GM19397 (cell line): Measurements from ENCODE around the gene STRAP.
"Not testable (repeated sequence)": the region's sequence is repeated elsewhere in the genome, so short reads cannot be mapped to it uniquely, and the experiment has no call there.

Experiments
- ATAC-seq: cut with Tn5 transposase; IDR thresholded peaks from one replicate; pipeline ENCODE4 v1.9.1; 2021; ENCODE audit warnings: mild to moderate bottlenecking, moderate library complexity; ENCODE audit not compliant: unreplicated experiment

The STRAP gene

DNA sequence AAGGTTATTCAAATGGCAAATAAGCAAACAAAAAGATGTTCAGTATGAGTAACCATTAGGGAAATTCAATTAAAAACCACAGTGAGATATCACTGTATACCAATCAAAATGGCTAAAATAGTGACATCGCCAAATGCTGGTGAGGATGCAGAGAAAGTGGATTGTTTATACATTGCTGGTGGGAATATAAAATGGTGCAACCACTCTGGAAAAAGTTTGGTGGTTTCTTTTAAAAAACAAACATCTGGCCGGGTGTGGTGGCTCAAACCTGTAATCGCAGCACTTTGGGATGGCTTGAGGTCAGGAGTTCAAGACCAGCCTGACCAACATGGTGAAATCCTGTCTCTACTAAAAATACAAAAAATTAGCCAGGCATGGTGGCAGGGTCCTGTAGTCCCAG lies 14.0 kb upstream of the STRAP start:
- ATAC-seq = no peak

DNA sequence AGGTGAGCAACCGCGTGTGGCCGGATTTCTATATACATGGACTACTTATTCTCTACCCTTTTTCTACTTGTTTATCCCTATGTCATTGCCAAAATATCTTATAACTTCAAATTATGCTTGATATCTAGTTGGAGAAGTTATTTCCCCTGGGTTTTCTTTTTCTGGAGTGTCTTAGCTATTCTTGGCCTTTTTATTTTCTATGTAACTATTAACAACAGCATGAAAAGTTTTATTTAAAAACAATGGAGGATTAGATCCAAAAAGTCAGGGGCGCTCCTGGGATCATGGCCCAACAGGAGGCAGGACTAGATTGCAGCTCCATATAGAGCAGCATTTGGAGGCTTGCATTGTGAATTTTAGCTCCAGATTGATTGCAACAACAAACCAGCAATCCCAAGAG lies 8.6 kb upstream of the STRAP start:
- ATAC-seq = no peak

DNA sequence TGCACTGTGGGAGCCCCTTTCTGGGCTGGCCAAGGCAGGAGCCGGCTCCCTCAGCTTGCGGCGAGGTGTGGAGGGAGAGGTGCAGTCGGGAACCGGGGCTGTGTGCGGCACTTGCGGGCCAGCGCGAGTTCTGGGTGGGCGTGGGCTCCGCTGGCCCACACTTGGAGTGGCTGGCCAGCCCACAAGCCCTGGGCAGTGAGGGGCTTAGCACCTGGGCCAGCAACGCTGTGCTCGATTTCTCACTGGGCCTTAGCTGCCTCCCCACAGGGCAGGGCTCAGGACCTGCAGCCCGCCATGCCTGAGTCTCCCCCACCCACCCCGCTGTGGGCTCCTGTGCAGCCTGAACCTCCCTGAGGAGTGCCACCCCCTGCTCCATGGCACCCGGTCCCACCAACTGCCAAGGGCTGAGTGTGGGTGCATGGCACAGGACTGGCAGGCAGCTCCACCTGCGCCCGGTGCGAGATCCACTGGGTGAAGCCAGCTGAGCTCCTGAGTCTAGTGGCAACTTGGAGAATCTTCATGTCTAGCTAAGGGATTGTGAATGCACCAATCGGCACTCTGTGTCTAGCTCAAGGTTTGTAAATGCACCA lies 7.5 kb upstream of the STRAP start:
- ATAC-seq = not testable (repeated sequence)

DNA sequence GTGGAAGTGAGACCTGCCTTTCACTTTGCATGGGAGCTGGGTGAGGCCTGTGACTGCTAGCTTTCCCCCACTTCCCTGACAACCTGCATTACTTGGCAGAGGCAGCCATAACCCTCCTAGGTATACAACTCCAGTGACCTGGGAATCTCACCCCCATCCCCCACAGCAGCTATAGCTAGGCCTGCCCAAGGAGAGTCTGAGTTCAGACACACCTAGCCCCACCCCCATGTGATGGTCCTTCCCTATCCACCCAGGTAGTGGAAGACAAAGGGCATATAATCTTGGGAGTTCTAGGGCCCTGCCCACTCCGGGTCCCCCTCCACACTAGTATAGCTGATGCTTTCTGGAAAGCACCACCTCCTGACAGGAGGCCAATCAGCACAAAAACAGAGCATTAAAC lies 6.3 kb upstream of the STRAP start:
- no peak for ATAC-seq

DNA sequence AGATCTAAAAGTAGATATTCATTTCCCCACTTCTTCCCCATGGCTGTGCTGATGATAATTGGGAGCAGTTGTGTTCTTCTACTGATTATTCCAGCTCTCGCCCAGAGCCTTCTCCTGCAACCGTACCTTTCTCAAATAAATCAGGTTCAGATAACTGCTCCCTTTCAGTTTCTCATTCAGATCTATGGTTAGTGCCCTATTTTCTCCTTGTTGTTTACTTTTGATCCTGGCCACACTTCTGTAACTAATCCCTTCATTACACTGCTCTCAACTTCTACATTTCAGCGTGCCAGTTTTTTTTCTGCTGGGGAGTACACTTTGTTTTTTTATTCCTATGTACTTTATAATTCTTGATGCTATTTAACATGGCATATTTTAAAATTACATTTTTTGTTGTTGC lies 2.8 kb upstream of the STRAP start:
- ATAC-seq = no peak

DNA sequence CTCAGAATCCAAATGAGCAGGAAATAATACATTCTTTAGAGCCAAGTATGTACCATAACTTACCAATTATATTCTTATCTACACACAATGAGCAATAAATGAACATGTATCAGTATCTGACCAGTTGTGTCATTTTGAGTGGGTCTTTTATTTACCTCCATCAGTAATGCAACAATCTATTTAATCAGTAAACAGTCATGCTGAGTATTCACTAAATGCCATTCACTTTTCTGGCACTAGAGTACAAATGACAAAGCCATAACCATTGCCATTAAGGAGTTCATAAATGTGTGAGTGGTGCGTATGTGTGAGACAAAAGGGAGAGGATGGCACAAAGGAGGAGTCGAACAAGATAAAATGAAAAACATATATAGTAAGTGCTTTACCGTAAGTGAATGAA lies 1.5 kb upstream of the STRAP start:
- ATAC-seq = no peak

DNA sequence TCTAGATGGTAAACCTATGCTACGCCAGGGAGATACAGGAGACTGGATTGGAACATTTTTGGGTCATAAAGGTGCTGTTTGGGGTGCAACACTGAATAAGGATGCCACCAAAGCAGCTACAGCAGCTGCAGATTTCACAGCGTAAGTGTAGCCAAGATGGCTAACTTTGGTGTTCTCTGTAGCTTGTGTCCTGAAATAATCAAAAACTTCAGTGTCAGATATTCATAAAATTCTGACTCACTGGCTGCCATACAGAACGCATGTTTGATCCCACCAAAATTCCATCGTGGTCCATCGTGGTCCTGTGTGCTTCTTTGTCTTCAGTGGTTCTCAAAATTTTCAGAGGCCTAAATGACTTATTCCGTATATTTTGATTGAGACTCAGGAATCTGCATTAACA lies 1.3 kb downstream of the STRAP start:
- ATAC-seq = no peak

DNA sequence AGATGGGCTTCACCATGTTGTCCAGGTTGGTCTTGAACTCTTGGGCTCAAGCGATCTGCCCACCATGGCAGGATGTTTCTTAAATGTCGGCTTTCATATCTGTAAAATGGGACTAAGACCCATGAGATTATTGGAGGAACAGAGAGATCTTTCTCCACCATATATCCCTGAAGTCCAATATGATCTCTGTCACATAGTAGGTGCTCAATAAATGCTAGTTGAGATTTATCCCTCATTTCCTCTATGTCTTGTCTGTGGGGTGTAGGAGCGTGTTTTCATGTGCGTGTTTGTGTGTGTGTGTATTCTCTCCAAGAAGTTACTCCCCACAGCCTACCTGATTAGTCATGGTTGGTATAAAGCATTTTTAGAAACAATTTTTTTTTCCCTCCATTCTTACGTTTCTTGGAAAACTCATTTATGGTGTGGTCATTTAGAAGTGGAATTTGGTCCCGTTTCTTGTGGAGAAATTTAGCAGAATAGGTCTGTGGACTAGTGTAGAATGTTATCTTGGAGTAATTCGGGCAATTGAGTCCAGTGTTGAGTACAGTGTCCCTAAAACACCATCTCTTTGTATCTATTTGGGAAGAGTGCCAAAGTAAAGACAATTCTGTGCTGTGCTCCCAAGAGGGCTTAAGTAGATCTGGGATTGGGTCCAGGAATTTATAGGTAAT lies 4.3 kb downstream of the STRAP start:
- ATAC-seq = no peak

DNA sequence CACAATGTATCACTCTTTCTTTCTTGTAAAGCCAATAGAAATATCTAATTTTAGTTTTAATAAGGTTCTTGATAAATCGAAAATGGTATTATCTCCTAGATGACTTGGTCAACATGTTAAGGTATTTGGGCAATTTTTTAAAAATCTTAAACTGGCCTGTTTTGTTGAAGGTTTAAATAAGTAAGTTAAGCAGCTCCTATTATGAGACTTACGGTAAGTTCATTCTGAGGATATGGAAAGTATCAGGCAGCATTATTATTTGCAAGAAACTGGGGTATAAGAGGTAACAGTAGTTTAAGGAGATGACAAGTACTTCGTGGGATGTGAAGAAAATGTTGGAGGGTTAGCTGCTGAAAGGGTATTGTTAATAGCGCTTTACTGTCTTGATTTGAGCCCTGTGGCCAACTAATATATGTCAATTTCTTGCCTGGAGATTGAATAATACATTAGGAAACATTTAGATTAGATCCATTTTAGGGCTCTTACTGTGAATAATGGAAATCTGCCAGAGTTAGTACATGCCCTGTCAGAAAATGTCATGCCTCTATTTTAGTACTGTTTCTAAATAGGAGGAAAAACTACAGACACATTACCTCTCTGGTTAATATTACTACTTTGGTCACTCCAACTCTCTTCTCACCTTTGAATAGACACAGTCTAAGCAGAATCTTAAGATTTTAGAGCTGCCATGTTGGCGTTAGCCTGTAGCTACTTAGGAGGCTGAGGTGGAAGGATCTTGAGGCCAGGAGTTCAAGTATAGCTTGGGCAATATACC lies 5.0 kb downstream of the STRAP start:
- no peak for ATAC-seq

DNA sequence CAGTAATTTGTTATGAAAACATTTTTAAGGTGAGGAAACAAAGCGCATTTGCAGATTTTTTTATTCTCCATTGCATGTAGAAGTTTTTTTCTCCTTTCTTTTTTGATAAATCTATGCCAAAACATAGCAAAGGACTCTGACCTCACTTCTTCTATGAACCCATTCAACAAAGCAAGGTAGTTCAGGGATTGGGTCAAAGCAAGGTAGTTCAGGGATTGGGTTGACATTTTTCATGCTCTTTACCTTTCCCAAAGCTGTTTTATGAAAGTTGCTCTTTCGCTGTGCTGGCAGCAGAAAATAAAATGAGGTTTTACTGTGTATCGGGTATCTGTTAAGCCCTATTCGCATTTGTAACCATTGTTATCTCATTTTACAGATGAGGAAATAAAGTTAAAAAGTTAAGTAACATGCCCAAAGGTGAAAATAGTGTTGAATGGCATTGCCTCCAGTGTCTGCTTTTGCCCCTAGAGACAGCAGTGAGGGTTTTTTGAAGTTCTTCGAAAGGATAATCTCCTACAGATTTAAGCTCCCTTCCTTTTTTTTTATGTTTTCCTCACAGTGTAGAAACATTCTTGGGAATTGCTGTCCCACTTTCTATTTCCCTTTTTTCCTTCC lies 10.6 kb downstream of the STRAP start:
- no peak for ATAC-seq

DNA sequence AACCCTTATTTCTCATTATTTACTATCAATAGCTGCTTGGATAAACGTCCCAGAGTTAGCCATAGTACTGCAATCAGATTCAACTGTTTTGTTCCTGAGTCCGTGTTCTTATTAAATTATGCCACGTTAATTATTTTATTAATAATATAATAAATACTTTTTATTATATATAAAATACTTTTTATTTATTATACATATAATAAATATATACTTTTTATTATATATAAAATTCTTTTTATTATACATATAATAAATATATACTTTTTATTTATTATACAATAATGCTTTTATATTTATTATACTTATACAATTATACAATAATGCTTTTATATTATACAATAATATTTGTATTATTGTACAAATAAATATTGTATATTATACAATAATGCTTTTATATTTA lies 11.1 kb downstream of the STRAP start:
- ATAC-seq = no peak

DNA sequence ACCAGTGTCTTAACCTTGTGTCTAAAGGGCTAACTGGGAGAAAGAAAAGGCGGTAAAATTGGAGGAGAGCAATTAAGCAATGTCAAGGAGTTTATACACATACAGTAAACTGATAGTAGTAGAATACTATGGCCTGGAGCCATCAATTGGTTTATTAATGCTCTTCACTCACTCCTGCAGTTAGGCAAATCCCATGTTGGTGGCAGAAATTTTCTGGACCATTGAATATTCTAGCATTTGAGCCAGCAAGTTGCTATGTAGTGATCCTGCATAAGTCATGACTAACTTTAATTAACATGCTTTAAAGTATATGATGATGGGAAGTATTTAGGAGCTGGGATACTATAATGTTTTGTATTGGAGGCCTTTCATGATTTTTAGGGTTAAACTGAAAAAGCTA lies 14.7 kb downstream of the STRAP start:
- no peak for ATAC-seq

DNA sequence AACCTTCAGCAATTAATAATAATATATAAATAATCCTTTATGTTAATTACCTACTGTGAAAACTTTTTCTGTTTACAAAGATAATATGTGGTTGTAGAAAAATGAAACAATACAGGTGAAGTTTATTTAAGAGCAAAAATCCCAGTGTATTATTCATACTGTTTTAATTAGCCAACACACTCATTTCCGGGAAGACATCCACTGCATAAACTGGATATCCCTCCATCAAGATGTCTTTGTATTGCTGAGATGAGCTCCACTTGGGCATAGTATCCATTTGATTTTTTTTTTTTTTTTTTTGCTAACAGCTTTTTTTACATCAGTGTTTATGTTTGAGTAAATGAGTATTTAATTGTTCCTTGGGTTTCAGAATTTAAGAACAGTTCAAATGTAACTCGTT lies 15.2 kb downstream of the STRAP start:
- no peak for ATAC-seq

DNA sequence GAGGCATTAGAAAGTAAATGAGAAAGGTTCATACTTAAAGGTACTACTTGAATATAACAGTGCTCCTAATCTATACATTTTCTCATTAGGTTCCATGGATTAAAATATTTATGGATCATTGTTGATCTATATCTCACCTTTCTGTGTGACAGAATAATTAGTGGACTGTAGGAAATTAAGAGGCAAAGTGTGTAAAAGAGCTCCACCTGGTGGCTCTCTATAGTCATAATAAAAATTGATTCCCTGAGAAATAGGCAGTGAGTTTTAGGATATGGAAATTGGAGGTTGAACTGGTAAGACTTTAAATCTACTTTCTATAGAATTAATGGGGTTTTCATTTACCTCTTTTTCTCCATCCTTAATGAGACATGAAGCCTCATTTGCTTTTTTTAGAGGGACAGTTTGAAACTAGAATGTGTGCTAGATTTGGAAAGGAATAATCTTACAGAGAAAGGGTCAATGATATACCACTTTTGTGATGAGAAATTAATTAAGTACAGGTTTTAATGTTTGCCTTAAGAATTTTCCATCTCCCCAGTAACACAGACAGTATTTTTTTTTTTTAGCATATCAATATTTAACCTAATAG lies 17.2 kb downstream of the STRAP start:
- ATAC-seq = no peak

DNA sequence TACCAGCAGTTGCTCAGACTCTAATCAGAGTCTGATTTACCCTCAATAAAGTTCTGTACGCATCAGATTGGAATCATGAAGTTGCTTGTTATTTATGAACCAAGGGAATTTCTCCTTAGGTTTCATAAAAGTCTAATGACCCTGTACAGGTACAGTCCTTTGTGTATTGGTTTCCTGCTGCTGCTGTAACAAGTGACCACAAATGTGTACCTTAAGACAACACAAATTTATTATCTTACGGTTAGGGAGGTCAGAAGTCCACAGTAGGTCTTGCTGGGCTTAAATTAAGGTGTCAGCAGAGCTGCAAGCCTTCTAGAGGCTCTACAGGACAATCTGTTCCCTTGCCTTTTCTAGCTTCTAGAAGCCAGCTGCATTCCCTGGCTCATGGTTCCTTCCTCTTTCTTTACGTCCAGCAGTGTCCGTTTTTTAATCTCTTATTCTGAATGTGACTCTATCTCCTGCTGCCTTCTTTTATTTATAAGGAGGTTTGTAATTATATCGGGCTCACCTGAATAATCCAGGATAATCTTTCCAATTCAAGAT lies 22.3 kb downstream of the STRAP start:
- ATAC-seq = no peak

DNA sequence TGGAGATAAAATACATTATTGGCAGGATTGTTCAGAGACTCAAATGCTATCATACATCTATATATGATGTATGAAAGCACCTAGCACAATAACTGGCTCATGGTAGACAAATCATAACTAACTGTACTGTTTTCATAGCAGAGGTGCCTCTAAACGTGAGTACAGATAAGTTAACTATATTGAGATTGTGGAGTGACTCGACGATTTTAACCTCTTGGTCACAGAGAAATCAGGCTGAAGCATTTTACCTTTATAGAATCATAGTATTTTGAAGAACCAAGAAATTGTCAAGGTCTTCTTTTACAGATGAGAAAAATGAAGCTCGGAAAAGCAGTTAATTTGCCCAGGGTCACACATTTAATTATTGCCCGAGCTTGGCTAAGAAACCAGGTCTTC lies 28.3 kb downstream of the STRAP start:
- no peak for ATAC-seq

DNA sequence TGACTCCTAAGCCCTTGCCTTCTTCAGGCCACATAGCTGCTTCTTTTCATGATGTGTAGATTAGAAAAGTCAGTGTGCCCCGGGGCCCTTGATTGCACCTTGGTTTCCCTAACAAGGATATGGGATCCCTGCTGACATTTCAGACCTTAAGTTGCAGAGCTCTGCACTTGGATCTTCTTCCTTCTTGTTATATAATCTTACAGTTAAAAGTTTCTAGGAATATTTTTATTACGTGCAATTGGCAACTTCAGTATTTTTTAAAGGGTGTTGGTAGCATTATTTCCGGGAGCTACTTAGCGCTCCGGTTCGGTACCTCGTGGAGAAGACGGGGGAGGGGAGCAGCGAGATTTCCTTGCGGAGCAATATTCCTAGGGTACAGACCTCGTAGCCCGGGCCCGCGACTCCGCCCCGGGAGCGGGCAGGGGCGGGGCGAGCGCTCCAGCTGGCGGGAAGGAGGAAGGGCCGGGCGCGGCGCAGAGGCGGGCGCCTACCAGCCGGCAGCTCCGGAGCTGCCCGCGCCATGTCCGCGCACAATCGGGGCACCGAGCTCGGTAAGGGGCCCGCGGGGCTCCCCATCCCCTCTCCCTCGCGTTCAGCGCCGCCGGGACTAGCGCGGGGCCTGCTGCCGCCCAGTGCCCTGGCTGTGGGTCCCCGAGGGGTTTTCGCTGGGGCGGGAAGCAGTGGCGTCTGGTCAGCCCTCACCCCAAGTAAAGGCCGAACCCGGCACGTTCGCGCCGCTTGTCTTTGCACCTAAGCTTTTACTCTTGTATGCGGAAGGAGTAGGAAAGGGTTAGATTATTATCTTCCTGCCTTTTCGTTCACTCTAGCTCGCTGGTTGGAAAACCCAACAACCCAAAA lies 28.9 kb downstream of the STRAP start, which contains the start of gene DERA:
DERA (plus strand) TSS at position 469 of the 858 bp plus-strand sequence; CDS start at position 521, 52 bp downstream.
- peak; percentile 97 for ATAC-seq

DNA sequence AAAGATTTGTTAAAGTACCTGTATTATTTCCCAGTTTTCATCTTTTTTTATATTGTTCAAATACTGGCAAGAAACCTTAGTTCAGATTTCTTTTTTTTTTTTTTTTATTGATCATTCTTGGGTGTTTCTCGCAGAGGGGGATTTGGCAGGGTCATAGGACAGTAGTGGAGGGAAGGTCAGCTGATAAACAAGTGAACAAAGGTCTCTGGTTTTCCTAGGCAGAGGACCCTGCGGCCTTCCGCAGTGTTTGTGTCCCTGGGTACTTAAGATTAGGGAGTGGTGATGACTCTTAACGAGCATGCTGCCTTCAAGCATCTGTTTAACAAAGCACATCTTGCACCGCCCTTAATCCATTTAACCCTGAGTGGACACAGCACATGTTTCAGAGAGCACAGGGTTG lies 29.7 kb downstream of the STRAP start:
- not testable (repeated sequence) for ATAC-seq

DNA sequence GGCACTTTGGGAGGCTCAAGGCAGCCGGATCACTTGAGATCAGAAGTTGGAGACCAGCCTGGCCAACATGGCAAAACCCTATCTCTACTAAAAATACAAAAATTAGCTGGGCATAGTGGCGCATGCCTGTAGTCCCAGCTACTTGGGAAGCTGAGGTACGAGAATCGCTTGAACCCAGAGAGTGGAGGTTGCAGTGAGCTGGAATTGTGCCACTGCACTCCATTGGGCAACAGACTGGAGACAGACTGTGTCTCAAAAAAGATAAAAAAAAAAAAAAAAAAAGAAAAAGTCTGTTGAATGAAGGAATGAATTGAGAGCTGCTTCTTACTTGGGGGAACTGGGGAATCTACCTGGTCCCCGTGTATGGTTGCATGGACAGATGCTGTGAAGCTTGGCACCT lies 31.9 kb downstream of the STRAP start:
- not testable (repeated sequence) for ATAC-seq

DNA sequence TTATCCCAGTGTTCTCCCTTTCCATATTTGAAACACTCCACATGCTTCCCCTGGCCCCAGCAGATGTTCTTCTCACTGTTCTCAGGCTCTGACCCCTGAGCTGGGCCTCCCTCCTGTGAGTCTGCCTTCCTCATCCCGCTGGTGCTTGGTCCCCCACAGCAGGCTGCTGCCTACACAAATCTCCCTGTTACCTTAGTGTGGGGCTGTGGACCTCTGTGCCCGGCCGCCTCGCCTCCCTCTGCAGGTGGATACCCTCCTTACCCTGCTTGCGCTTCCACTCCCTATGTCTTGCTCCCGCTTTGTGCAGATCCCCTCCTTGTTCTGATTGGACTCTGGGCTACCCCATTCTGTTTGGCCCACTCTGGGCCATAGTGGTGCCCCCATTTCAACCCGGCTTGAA lies 35.9 kb downstream of the STRAP start:
- no peak for ATAC-seq
